ENCODE measurements around the gene OPN4.

OPN4 gene

GRCh38 chr10:86649471-86650150 lies 4.7 kb upstream of the OPN4 start:
- H3K9ac ChIP-seq (ENCODE audit: low read length): no peak overlapping the region
- H3K36me3 ChIP-seq (ENCODE audit: control insufficient read depth, insufficient read depth, low read length): no peaks in the 10 kb centered on the region
- no peaks in the 10 kb centered on the region for H3K27me3 ChIP-seq (ENCODE audit: control insufficient read depth, insufficient read depth, low read length)
- H3K27ac ChIP-seq (ENCODE audit: low read depth, low read length): no peak overlapping the region
- H3K4me1 ChIP-seq (ENCODE audit: control insufficient read depth, insufficient read depth, low read length): peaks cover 4% of the 10 kb centered on the region
- no peak overlapping the region for H3K4me3 ChIP-seq (ENCODE audit: low read length)

- no peak overlapping the region for H3K9ac ChIP-seq (ENCODE audit: low read length)
- H3K27ac ChIP-seq (ENCODE audit: low read depth, low read length): no peak overlapping the region
- no peaks in the 10 kb centered on the region for H3K36me3 ChIP-seq (ENCODE audit: control insufficient read depth, insufficient read depth, low read length)
- H3K4me3 ChIP-seq (ENCODE audit: low read length): no peak overlapping the region
- H3K27me3 ChIP-seq (ENCODE audit: control insufficient read depth, insufficient read depth, low read length): no peaks in the 10 kb centered on the region
- H3K4me1 ChIP-seq (ENCODE audit: control insufficient read depth, insufficient read depth, low read length): peaks cover 4% of the 10 kb centered on the region
Observed at GRCh38 chr10:86650151-86650550, 4.2 kb upstream of the OPN4 start.

- no peak overlapping the region for H3K9ac ChIP-seq (ENCODE audit: low read length)
- H3K27ac ChIP-seq (ENCODE audit: low read depth, low read length): no peak overlapping the region
- H3K4me3 ChIP-seq (ENCODE audit: low read length): no peak overlapping the region
- no peaks in the 10 kb centered on the region for H3K36me3 ChIP-seq (ENCODE audit: control insufficient read depth, insufficient read depth, low read length)
- no peaks in the 10 kb centered on the region for H3K27me3 ChIP-seq (ENCODE audit: control insufficient read depth, insufficient read depth, low read length)
- H3K4me1 ChIP-seq (ENCODE audit: control insufficient read depth, insufficient read depth, low read length): peaks cover 4% of the 10 kb centered on the region
Observed at GRCh38 chr10:86651021-86651471, 3.3 kb upstream of the OPN4 start.

DNA sequence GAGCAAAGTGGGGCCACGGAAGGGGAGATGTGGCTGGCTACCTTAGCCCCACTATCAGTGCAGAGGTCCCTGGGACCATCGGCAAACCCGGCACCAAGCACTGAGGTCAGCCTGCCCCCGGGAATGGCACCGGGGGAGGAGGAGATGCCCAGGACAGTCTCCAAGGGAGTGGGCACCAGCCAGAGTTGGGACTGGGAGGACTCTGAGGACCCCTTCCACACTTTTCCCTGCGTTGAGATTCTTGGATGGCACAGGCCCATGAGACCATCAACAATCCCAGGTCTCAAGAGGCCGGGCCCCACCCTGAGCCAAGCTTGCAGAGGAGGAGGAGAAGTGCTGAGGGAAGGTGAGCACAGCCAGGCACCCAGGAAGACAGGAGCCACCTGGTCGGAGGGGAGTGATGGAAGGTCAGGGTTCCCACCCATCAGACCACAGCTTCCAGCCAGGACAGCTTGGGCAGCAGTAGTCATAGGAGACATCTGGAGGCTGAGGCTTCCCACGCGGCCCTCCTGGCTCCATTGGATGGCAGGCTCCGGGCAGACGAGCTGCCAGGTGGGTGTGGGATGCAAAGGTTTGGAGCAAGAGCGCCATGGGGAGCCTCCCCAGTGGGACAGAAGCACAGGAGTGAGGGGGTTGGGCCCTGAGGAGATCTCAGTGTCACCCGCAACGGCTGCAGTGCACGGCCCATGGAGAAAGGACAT lies 2.6 kb upstream of the OPN4 start:
- no peaks in the 10 kb centered on the region for H3K36me3 ChIP-seq (ENCODE audit: control insufficient read depth, insufficient read depth, low read length)
- peaks cover 4% of the 10 kb centered on the region for H3K4me1 ChIP-seq (ENCODE audit: control insufficient read depth, insufficient read depth, low read length)
- no peak overlapping the region for H3K9ac ChIP-seq (ENCODE audit: low read length)
- H3K27ac ChIP-seq (ENCODE audit: low read depth, low read length): no peak overlapping the region
- no peak overlapping the region for H3K4me3 ChIP-seq (ENCODE audit: low read length)
- H3K27me3 ChIP-seq (ENCODE audit: control insufficient read depth, insufficient read depth, low read length): no peaks in the 10 kb centered on the region

DNA sequence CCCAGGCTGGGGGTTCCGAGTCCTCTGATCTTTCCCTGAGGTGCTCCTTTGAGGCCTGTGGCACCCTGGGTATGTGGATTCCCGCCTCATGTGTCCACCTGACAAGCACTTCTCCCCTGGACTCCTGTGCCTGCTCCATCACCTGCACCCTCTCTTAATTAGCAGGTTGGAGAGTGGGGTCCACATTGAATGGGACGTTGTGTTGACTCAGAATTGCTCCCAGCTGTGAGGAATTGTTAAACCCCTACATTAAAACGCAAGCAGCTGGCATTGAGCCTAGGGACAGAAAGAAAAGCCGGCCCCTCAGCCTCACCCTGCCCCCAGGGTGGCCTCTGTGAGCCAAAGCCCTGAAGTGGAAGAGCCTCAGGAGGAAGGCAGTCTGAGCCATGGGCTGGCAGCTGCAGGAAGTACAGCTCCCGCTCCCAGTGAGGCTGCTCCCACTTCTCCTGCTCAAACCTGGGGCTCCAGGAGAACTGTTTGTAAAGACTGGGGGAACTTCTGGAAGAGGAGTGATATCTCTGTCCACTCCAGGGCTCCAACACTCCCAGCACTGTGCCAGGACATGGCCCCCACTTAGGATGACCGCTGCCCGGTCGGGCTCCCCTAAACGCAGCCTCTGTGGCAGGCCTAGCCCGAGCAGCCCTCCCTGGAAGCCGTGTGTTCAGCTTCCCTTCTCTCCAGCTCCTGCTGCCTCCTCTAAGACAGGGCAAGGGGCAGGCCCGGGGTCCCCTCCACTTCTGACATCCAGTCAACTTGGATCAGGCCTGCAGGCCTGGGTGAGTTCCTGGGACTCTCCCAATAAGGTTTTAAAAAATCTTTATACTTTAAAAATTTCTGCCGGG lies 1.8 kb upstream of the OPN4 start:
- H3K27me3 ChIP-seq (ENCODE audit: control insufficient read depth, insufficient read depth, low read length): no peaks in the 10 kb centered on the region
- H3K4me1 ChIP-seq (ENCODE audit: control insufficient read depth, insufficient read depth, low read length): peaks cover 4% of the 10 kb centered on the region
- no peak overlapping the region for H3K4me3 ChIP-seq (ENCODE audit: low read length)
- H3K36me3 ChIP-seq (ENCODE audit: control insufficient read depth, insufficient read depth, low read length): no peaks in the 10 kb centered on the region
- no peak overlapping the region for H3K9ac ChIP-seq (ENCODE audit: low read length)
- no peak overlapping the region for H3K27ac ChIP-seq (ENCODE audit: low read depth, low read length)

DNA sequence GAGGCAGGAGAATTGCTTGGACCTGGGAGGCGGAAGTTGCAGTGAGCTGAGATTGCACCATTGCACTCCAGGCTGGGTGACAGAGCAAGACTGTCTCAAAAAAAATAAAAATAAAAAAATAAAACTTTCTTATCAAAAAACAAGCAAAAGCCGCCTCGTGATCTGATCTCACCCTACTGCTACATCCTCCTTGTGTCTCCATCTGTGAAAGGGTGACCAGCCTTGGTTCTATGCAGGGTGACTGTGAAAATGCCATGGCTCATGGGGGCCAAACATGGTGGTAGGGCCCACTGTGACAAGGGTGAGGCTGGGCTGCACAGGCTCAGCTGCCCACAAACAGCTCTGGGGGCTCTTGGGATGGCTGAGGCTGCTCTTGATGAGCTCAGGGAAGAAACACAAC lies 968 bp upstream of the OPN4 start:
- H3K27ac ChIP-seq (ENCODE audit: low read depth, low read length): no peak overlapping the region
- no peaks in the 10 kb centered on the region for H3K27me3 ChIP-seq (ENCODE audit: control insufficient read depth, insufficient read depth, low read length)
- H3K4me3 ChIP-seq (ENCODE audit: low read length): no peak overlapping the region
- H3K9ac ChIP-seq (ENCODE audit: low read length): no peak overlapping the region
- peaks cover 4% of the 10 kb centered on the region for H3K4me1 ChIP-seq (ENCODE audit: control insufficient read depth, insufficient read depth, low read length)
- H3K36me3 ChIP-seq (ENCODE audit: control insufficient read depth, insufficient read depth, low read length): no peaks in the 10 kb centered on the region

DNA sequence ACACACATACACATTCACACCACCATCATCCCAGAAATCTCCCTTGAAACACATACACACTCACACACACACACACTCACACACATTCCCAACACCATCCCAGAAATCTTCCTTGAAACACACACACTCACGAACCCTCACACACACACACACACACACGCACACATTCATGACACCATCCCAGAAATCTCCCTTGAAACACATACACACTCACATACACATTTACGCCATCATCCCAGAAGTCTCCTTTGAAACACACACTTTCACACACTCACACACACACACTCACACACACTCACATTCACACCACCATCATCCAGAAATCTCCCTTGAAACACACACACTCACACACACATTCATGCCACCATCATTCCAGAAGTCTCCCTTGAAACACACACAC lies 360 bp upstream of the OPN4 start:
- H3K9ac ChIP-seq (ENCODE audit: low read length): no peak overlapping the region
- H3K4me3 ChIP-seq (ENCODE audit: low read length): no peak overlapping the region
- H3K27ac ChIP-seq (ENCODE audit: low read depth, low read length): no peak overlapping the region
- H3K27me3 ChIP-seq (ENCODE audit: control insufficient read depth, insufficient read depth, low read length): no peaks in the 10 kb centered on the region
- H3K4me1 ChIP-seq (ENCODE audit: control insufficient read depth, insufficient read depth, low read length): peaks cover 4% of the 10 kb centered on the region
- no peaks in the 10 kb centered on the region for H3K36me3 ChIP-seq (ENCODE audit: control insufficient read depth, insufficient read depth, low read length)

DNA sequence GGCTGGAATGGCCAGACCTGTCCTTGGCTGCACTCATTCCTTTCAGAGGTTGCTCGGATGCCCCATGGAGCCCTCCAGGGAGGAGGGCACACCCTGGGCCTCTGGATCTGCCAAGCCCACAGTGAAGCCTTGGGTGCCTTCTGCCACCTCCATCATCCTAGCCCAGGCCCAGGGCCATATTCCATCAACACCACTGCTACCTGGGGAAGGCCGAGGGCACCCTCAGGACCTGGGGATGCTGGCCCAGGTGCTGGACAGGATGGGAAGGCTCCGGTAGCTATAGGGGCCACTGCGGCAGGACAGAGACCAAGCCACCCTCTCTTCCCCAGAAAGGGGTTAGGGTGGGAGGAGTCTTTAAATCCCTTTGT lies 810 bp downstream of the OPN4 start:
- no peak overlapping the region for H3K9ac ChIP-seq (ENCODE audit: low read length)
- no peak overlapping the region for H3K4me3 ChIP-seq (ENCODE audit: low read length)
- no peaks in the 10 kb centered on the region for H3K27me3 ChIP-seq (ENCODE audit: control insufficient read depth, insufficient read depth, low read length)
- H3K27ac ChIP-seq (ENCODE audit: low read depth, low read length): no peak overlapping the region
- no peaks in the 10 kb centered on the region for H3K36me3 ChIP-seq (ENCODE audit: control insufficient read depth, insufficient read depth, low read length)
- H3K4me1 ChIP-seq (ENCODE audit: control insufficient read depth, insufficient read depth, low read length): no peaks in the 10 kb centered on the region

GRCh38 chr10:86655596-86655995 lies 1.2 kb downstream of the OPN4 start:
- Histone ChIP-seq H3K4me3 (ENCODE audit: low read length) (no peak overlapping the region), H3K36me3 (ENCODE audit: control insufficient read depth, insufficient read depth, low read length) (no peaks in the 10 kb centered on the region), H3K9ac (ENCODE audit: low read length) (no peak overlapping the region), H3K4me1 (ENCODE audit: control insufficient read depth, insufficient read depth, low read length) (no peaks in the 10 kb centered on the region), H3K27ac (ENCODE audit: low read depth, low read length) (no peak overlapping the region), H3K27me3 (ENCODE audit: control insufficient read depth, insufficient read depth, low read length) (no peaks in the 10 kb centered on the region)

DNA sequence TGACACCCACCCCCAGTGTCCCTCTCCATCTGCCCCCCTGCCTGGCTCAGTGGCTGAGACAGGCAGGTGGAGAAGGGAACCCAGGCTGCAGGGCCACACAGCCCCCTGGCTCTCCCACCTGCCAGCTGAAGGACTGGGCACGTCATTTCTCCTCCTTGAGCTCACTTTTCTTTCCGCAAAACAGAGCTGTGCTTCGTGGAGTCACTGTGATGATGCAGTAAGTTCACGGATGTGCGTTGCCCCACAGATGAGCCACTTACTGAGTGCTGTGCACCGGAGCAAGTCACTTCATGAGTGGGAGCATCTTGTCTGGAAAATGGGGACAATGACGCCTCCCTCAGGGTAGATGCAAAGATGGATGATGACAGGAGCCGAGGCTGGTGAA lies 2.7 kb downstream of the OPN4 start:
- Histone ChIP-seq H3K4me3 (ENCODE audit: low read length) (no peak overlapping the region), H3K36me3 (ENCODE audit: control insufficient read depth, insufficient read depth, low read length) (no peaks in the 10 kb centered on the region), H3K4me1 (ENCODE audit: control insufficient read depth, insufficient read depth, low read length) (no peaks in the 10 kb centered on the region), H3K27ac (ENCODE audit: low read depth, low read length) (no peak overlapping the region), H3K9ac (ENCODE audit: low read length) (no peak overlapping the region), H3K27me3 (ENCODE audit: control insufficient read depth, insufficient read depth, low read length) (no peaks in the 10 kb centered on the region)

- H3K4me1 ChIP-seq (ENCODE audit: control insufficient read depth, insufficient read depth, low read length): no peaks in the 10 kb centered on the region
- no peak overlapping the region for H3K9ac ChIP-seq (ENCODE audit: low read length)
Observed at GRCh38 chr10:86657396-86658011, 3.2 kb downstream of the OPN4 start.

GRCh38 chr10:86658261-86658741 lies 4.0 kb downstream of the OPN4 start:
- H3K9ac ChIP-seq (ENCODE audit: low read length): no peak overlapping the region
- H3K4me1 ChIP-seq (ENCODE audit: control insufficient read depth, insufficient read depth, low read length): no peaks in the 10 kb centered on the region
- H3K27ac ChIP-seq (ENCODE audit: low read depth, low read length): no peak overlapping the region
- H3K27me3 ChIP-seq (ENCODE audit: control insufficient read depth, insufficient read depth, low read length): no peaks in the 10 kb centered on the region
- no peaks in the 10 kb centered on the region for H3K36me3 ChIP-seq (ENCODE audit: control insufficient read depth, insufficient read depth, low read length)
- H3K4me3 ChIP-seq (ENCODE audit: low read length): no peak overlapping the region

More at GRCh38 chr10:86657396-86658011, 3.2 kb downstream of the OPN4 start:
- no peak overlapping the region for H3K4me3 ChIP-seq (ENCODE audit: low read length)
- H3K27me3 ChIP-seq (ENCODE audit: control insufficient read depth, insufficient read depth, low read length): no peaks in the 10 kb centered on the region
- no peaks in the 10 kb centered on the region for H3K36me3 ChIP-seq (ENCODE audit: control insufficient read depth, insufficient read depth, low read length)
- H3K27ac ChIP-seq (ENCODE audit: low read depth, low read length): no peak overlapping the region

Measured in rectal smooth muscle tissue (tissue), 1 donor.